GM19438 (cell line): Measurements from ENCODE around the gene SMARCC1.

Experiments
- ATAC-seq: cut with Tn5 transposase; IDR thresholded peaks from one replicate; pipeline ENCODE4 v1.9.1; 2021; ENCODE audit warnings: low read depth; ENCODE audit not compliant: unreplicated experiment

Gene SMARCC1

GRCh38 chr3:47567149-47567548 lies 214.5 kb downstream of the SMARCC1 start:
- no peak for ATAC-seq

- ATAC-seq = no peak
Measured at GRCh38 chr3:47566667-47567066, 215.0 kb downstream of the SMARCC1 start.

- ATAC-seq = no peak
Measured at GRCh38 chr3:47565734-47566550, 215.8 kb downstream of the SMARCC1 start.

GRCh38 chr3:47556351-47556750 lies 225.3 kb downstream of the SMARCC1 start:
- no peak for ATAC-seq

GRCh38 chr3:47554335-47554734 lies 227.4 kb downstream of the SMARCC1 start:
- ATAC-seq = no peak

- no peak for ATAC-seq
Measured at GRCh38 chr3:47553407-47553806, 228.3 kb downstream of the SMARCC1 start.

GRCh38 chr3:47542471-47543173 lies 239.1 kb downstream of the SMARCC1 start:
- ATAC-seq = no peak

GRCh38 chr3:47541583-47542108 lies 240.0 kb downstream of the SMARCC1 start:
- ATAC-seq = no peak

- no peak for ATAC-seq
Measured at GRCh38 chr3:47540281-47540680, 241.4 kb downstream of the SMARCC1 start.

GRCh38 chr3:47536967-47537366 lies 244.7 kb downstream of the SMARCC1 start:
- no peak for ATAC-seq

- no peak for ATAC-seq
Measured at GRCh38 chr3:47536221-47536891, 245.3 kb downstream of the SMARCC1 start.
